Epidermal melanocyte (primary cell): ENCODE results near the gene BBS2.
A peak's percentile ranks its signal among the peaks of the same experiment; 100 is the strongest.

Experiments used
- DNase-seq: peaks from one replicate; pipeline ENCODE4 v3.0.0; 2011; ENCODE audit warnings: low spot score; ENCODE audit not compliant: insufficient read length

Gene BBS2

GRCh38 chr16:56519459-56520250, at the start of gene BBS2:
TSS of gene BBS2 (minus strand) at chr16:56520024. CDS start at chr16:56519862, 162 bp downstream.
- DNase-seq = peak; percentile 89

GRCh38 chr16:56564793-56565477, 45.1 kb upstream of the BBS2 start, which contains the start of gene MT4:
TSS of gene MT4 (plus strand) at chr16:56565073. CDS start at chr16:56565129, 56 bp downstream.
- no peak for DNase-seq

GRCh38 chr16:56561126-56561525, 41.3 kb upstream of the BBS2 start:
- DNase-seq = no peak

- no peak for DNase-seq
These were observed 40.6 kb upstream of the BBS2 start for GRCh38 chr16:56560447-56560846.

- DNase-seq = no peak
These were observed 39.3 kb upstream of the BBS2 start for GRCh38 chr16:56559109-56559508.

GRCh38 chr16:56558024-56558747, 38.4 kb upstream of the BBS2 start:
- no peak for DNase-seq

GRCh38 chr16:56554441-56554840, 34.6 kb upstream of the BBS2 start:
- no peak for DNase-seq

GRCh38 chr16:56551796-56552738, 32.2 kb upstream of the BBS2 start:
- DNase-seq = no peak

- DNase-seq = no peak
These were observed 30.0 kb upstream of the BBS2 start for GRCh38 chr16:56549744-56550385.

- DNase-seq = no peak
These were observed 29.3 kb upstream of the BBS2 start for GRCh38 chr16:56549161-56549560.

- no peak for DNase-seq
These were observed 28.2 kb upstream of the BBS2 start for GRCh38 chr16:56547949-56548567.

- peak; percentile 40 for DNase-seq
These were observed 27.5 kb upstream of the BBS2 start for GRCh38 chr16:56547120-56547948.

GRCh38 chr16:56542039-56542438, 22.2 kb upstream of the BBS2 start:
- DNase-seq = no peak

- DNase-seq = no peak
These were observed 19.8 kb upstream of the BBS2 start for GRCh38 chr16:56539656-56540055.

GRCh38 chr16:56538331-56538730, 18.5 kb upstream of the BBS2 start:
- no peak for DNase-seq

- no peak for DNase-seq
These were observed 15.1 kb upstream of the BBS2 start for GRCh38 chr16:56534847-56535383.

- no peak for DNase-seq
These were observed 12.9 kb upstream of the BBS2 start for GRCh38 chr16:56532714-56533113.

- no peak for DNase-seq
These were observed 11.0 kb upstream of the BBS2 start for GRCh38 chr16:56530872-56531271.

GRCh38 chr16:56525236-56525635, 5.4 kb upstream of the BBS2 start:
- no peak for DNase-seq
